ENCODE data around the gene PALMD. TPM values are rescaled to one million over a fixed set of nuclear protein-coding genes. Genes with fewer than 3 reads are reported as not detected.

The PALMD gene
- polyA plus RNA-seq (ENCODE audit: insufficient read length in 4 of 4) = 1 to 10 TPM; 2.1 to 3.2 (median 2.3) TPM

DNA sequence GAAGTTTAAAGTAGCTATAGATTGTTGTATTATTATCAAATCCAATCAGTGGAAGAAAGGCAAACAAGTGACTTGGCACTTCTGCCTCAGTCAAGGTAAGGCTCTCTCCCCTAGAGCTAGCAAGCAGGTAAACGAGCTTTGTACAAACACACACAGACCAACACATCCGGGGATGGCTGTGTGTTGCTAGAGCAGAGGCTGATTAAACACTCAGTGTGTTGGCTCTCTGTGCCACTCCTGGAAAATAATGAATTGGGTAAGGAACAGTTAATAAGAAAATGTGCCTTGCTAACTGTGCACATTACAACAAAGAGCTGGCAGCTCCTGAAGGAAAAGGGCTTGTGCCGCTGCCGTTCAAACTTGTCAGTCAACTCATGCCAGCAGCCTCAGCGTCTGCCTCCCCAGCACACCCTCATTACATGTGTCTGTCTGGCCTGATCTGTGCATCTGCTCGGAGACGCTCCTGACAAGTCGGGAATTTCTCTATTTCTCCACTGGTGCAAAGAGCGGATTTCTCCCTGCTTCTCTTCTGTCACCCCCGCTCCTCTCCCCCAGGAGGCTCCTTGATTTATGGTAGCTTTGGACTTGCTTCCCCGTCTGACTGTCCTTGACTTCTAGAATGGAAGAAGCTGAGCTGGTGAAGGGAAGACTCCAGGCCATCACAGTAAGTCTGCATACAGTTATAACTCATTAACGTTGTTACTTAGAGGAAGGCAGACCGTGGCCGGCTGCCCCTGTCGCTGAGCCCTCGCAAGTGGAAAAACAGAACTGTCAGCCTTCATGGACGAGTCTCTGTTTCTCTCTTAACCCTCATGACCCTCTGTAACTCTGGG lies at the start of gene PALMD:
Gene PALMD (plus strand): TSS at position 415 of the 833 bp plus-strand sequence. CDS start 205 bp downstream, at position 620.
- peak in 1 of 4 donors; percentile 18 for DNase-seq (ENCODE audit: low read depth in 4 of 4, low spot score in 3 of 4)

- DNase-seq (ENCODE audit: low read depth in 4 of 4, low spot score in 3 of 4) = no peak
Measured at GRCh38 chr1:99598738-99599411, 47.0 kb upstream of the PALMD start.

DNA sequence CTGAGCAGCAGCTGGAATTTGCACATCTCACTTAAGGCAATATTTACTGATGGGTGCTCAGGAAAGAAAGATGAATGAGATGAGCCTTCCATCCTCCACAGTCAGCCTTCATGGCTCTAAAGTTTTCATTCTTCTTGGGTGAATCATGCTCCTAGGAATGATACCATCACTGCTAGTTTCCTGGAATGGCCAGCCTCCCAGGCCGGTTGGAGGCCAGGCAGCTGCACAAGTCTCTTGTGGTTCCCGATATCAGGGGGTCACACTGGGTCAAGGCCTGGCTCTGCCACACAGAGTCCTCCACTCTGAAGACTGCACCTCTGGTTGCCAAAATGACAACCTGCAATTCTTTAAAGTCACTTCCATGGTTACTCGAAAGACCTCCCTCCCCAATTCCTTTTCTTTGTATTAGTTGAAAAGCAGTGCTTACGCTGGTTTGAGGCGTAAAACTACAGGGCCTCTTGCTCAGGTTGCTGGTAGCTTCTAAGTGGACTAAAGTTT lies 46.2 kb upstream of the PALMD start:
- DNase-seq (ENCODE audit: low read depth in 4 of 4, low spot score in 3 of 4) = no peak

- DNase-seq (ENCODE audit: low read depth in 4 of 4, low spot score in 3 of 4) = no peak
Measured at GRCh38 chr1:99600782-99601181, 45.1 kb upstream of the PALMD start.

DNA sequence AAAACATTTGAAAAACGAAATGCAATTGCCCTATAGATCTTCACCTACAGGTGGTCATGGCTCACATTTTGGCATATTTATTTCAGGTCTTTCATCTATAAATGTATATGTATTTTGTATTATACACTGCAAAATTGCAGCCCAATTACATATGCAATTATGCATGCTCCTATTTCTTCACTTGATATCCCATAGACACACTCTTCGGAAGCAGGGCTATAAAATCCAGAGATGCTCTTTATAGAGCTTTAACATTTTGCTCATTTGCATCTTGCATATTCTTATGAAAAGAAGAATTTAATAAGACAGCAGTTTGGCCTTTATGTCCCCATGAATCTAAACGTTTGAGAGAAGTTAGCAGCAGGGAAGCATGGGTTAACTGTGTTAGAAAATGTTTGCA lies 44.7 kb upstream of the PALMD start:
- no peak for DNase-seq (ENCODE audit: low read depth in 4 of 4, low spot score in 3 of 4)

GRCh38 chr1:99601709-99602403 lies 44.1 kb upstream of the PALMD start:
- DNase-seq (ENCODE audit: low read depth in 4 of 4, low spot score in 3 of 4) = no peak

DNA sequence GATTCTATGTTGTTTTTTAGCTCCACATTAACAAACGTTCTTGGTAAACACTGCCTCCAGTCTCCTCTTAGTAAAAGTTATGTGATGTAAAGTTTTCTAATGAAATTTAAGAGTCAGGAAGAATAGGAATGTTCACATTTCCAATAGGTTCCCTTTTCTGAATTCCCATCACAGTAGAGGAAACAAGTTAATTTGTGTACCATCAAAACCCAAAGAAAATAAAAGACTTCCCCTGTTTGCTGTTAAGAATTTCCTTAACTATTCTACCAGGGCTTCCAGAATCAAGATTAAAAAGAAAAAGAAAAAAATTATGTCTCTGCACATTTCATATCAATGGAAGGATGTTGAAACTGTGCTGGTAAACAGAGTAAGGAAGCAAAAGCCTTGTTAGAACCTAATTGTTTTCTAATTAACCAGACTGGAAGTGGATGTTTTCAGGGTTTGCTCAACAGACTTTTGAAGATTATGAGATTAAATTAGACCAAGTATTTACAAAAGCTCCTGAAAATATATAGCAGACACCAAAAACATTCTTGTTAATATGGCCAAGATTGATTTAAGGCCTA lies 43.4 kb upstream of the PALMD start:
- DNase-seq (ENCODE audit: low read depth in 4 of 4, low spot score in 3 of 4) = no peak

DNA sequence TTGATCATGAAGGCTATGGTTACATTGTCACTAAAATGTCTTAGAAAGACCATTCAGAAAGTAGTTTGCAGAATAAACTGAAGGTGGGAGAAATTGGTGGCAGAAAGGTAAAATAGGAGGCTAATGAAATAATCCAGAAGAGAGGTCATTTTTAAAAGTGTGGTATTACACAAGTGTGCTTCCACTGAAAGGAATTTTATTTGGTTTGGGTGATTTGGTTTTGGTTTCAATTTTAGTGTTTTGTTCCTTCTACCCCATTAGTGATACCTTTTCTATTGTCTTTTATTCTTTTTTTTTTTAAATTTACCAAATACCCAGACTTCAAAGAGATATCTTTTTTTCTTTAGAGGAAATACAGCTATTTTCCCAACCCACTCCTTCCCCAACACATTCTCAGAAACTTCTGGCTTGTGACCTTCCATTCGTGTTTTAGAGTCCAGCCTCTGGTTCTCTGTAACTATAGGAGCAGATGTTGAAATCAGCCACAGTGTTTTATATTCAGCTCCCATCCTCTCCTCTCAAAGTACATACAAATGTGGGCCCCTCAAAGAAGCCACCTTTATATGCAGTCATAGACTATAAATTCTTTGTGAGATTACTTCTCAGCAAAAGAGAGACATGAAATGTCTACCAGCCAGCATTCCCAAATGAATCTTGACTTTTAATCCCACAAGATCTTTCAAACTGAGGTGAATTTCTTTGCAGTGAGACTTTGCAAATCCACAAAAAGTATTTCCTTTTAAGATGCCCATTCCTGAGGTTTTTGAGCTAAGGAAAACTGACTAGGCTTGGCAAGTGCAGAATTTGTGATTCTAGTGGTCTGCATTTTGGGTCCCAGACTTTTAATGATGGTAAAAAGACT lies 42.0 kb upstream of the PALMD start:
- DNase-seq (ENCODE audit: low read depth in 4 of 4, low spot score in 3 of 4) = no peak

GRCh38 chr1:99606306-99606705 lies 39.6 kb upstream of the PALMD start:
- no peak for DNase-seq (ENCODE audit: low read depth in 4 of 4, low spot score in 3 of 4)

- DNase-seq (ENCODE audit: low read depth in 4 of 4, low spot score in 3 of 4) = no peak
Measured at GRCh38 chr1:99607590-99607989, 38.3 kb upstream of the PALMD start.

DNA sequence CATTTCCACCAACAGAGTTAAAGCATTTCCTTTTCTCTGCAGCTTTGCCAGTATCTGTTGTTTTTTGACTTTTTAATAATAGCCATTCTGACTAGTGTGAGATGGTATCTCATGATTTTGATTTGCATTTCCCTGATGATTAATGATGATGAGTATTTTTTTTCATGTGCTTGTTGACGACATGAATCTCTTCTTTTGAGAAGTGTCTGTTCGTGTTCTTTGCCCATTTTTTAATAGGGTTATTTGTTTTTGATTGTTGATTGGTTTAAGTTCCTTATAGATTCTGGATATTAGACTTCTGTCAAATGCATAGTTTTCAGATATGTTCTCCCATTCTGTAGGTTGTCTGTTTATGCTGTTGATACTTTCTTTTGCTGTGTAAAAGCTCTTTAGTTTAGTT lies 37.9 kb upstream of the PALMD start:
- DNase-seq (ENCODE audit: low read depth in 4 of 4, low spot score in 3 of 4) = no peak

DNA sequence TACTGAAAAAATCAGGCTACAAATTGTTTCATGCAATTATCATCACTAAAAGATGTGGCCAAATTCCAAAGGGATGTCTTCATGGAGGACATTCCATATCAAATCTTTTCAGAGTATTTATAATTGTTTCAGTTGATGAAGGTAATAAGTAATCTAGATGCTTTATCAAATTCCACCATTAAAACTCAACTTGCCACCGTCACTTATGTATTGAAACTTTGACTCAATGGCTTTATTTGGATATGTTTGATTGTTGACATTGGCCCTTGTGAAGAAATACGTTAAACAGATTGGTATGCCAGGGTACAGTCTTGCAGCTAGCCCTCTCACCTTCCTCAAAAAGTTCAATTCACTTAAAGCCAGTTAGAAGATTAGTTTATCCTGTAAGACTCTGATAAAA lies 32.2 kb upstream of the PALMD start:
- DNase-seq (ENCODE audit: low read depth in 4 of 4, low spot score in 3 of 4) = no peak

GRCh38 chr1:99614728-99615127 lies 31.2 kb upstream of the PALMD start:
- DNase-seq (ENCODE audit: low read depth in 4 of 4, low spot score in 3 of 4) = no peak

DNA sequence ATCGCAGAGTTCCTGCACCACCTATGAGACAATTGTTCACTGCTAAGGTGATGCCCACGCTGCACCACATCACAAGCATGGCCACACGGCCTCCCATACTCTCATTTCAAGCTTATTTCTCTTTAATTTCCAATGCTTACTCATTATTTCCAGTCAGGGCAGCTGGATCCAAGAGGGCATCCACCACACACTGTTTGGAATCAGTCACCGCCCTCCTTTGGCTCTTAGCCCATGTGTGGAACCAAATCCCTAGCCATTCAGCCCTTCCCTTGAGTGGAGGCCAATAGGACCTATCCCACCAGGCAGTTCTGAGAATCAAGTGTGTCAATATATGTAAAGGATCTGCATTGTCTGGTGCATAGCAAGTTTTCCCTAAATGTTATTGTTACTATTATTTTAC lies 26.3 kb upstream of the PALMD start:
- DNase-seq (ENCODE audit: low read depth in 4 of 4, low spot score in 3 of 4) = no peak

DNA sequence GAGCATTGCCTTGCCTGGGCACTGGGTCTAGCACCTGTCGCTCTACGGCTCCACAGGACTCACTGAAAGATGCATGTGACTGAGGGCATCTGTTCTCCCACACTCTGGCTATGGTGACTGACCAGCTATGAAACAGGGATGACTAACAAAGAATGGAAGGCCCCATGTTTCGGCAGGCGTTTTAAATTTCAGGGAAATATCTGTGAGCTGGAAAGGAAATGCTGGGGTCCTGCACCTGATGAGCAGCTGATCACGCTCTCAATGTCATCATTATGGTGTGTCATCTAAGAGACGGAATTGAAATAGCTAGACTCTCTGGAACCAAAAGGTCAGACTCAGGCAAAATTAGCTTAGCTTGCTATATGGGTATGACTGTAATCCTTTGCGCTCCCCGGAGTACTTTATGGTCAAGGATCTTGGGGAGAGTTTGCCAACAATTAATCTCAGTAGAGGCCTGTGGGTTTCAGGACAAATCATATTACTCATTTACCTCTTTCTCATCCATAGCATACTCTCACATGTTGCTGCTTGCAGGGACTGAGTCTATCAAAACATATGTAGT lies 24.5 kb upstream of the PALMD start:
- no peak for DNase-seq (ENCODE audit: low read depth in 4 of 4, low spot score in 3 of 4)

DNA sequence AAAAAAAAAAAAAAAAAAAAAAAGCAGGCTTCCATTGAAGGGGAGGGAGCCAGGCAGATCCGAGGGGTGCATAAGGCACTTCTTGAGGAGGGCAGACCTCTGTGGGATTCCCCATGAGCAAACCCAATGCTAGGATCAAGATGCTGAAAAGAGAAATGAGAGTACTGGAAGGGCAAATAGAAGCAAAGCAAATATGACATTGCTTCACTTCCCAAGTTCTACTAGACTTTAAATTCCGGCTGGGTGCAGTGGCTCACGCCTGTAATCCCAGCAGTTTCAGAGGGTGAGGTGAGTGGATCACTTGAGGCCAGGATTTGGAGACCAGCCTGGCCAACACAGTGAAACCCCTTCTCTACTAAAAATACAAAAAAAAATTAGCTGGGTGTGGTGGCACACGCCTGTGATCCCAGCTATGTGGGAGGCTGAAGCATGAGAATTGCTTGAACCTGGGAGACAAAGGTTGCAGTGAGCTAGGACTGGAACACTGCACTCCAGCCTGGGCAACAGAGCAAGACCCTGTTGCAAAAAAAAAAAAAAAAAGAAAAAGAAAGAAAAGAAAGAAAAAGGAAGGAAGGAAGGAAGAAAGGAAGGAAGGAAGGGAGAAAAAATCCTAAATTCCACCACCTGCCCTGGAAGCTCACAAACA lies 23.1 kb upstream of the PALMD start:
- DNase-seq (ENCODE audit: low read depth in 4 of 4, low spot score in 3 of 4) = no peak

GRCh38 chr1:99623554-99623953 lies 22.4 kb upstream of the PALMD start:
- DNase-seq (ENCODE audit: low read depth in 4 of 4, low spot score in 3 of 4) = no peak

- DNase-seq (ENCODE audit: low read depth in 4 of 4, low spot score in 3 of 4) = no peak
Measured at GRCh38 chr1:99627615-99628014, 18.3 kb upstream of the PALMD start.

GRCh38 chr1:99629164-99629563 lies 16.7 kb upstream of the PALMD start:
- DNase-seq (ENCODE audit: low read depth in 4 of 4, low spot score in 3 of 4) = no peak
